Suprapubic skin (tissue), 4 donors: ENCODE measurements around the gene HOXA1. TPM values are rescaled to one million over a fixed set of nuclear protein-coding genes. Genes with fewer than 3 reads are reported as not detected.

Experiments used
- DNase-seq, 2 donors: peaks; one replicate each; pipeline ENCODE4 v3.0.0-alpha.2; 2019; ENCODE audit warnings: low spot score in 2 of 2
- H3K27ac ChIP-seq: fragments of 200-600 bp; sonication (generic); one replicate; pipeline ENCODE4 v1.5.1; 2019
- H3K27me3 ChIP-seq: fragments of 200-600 bp; sonication (generic); one replicate; pipeline ENCODE4 v1.5.1; 2019
- H3K36me3 ChIP-seq: fragments of 200-600 bp; sonication (generic); one replicate; pipeline ENCODE4 v1.5.1; 2019
- H3K4me1 ChIP-seq: fragments of 200-600 bp; sonication (generic); one replicate; pipeline ENCODE4 v1.5.1; 2019
- H3K4me3 ChIP-seq: fragments of 200-600 bp; sonication (generic); one replicate; pipeline ENCODE4 v1.5.1; 2019; ENCODE audit warnings: mild to moderate bottlenecking
- H3K9me3 ChIP-seq: fragments of 200-600 bp; sonication (generic); one replicate; pipeline ENCODE4 v1.5.1; 2019
- CTCF ChIP-seq, 2 donors: fragments of 200-600 bp in 1 of 2; fragments of 450-650 bp in 1 of 2; sonication (generic) in 1 of 2; IDR thresholded peaks; one replicate each; pipeline ENCODE4 v1.5.1; 2016 to 2019; ENCODE audit warnings: antibody characterized with exemption in 2 of 2, mild to moderate bottlenecking in 1 of 2, moderate library complexity in 1 of 2
- EP300 ChIP-seq: sonication (generic); formaldehyde crosslinking; IDR thresholded peaks from one replicate; pipeline ENCODE4 v1.6.1; 2017; ENCODE audit warnings: antibody characterized with exemption
- POLR2A ChIP-seq, 2 donors: fragments of 450-650 bp; IDR thresholded peaks; one replicate each; pipeline ENCODE4 v1.6.1; 2017; ENCODE audit warnings: antibody characterized with exemption in 2 of 2, mild to moderate bottlenecking in 2 of 2, moderate library complexity in 2 of 2
- POLR2AphosphoS5 ChIP-seq, 3 donors: sonication (generic); formaldehyde crosslinking; IDR thresholded peaks; one replicate each; pipeline ENCODE4 v1.6.1; 2017; ENCODE audit warnings: antibody characterized with exemption in 3 of 3
- WGBS: methylation state at CpG from one replicate; pipeline ENCODE4 v1.1.5; 2018; 5-methylcytosine and 5-hydroxymethylcytosine counted together
- total RNA-seq, 4 donors: library from RNA; depleted of rRNA; stranded (reverse); fragments of >200 nt; gene quantifications; one replicate each; pipeline ENCODE4 v1.1.0, GENCODE V29; 2016

The HOXA1 gene
- total RNA-seq, 4 donors from 2014 or later: 2.5 to 4.0 (median 3.1) TPM

- no peaks in the 10 kb centered on the region for H3K9me3 ChIP-seq
Measured at GRCh38 chr7:27073076-27073475, 22.7 kb downstream of the HOXA1 start.

GRCh38 chr7:27071622-27072390 is 24.0 kb downstream of the HOXA1 start:
- Histone ChIP-seq H3K27me3 (no peaks in the 10 kb centered on the region), H3K4me1 (no peaks in the 10 kb centered on the region), H3K9me3 (no peaks in the 10 kb centered on the region), H3K36me3 (no peaks in the 10 kb centered on the region), H3K27ac (no peak overlapping the region), H3K4me3 (no peak overlapping the region)
- TF ChIP-seq CTCF (IDR thresholded peaks at IDR 0.05) (no peak), EP300 (no peak), POLR2A (IDR thresholded peaks at IDR 0.05) (no peak), POLR2AphosphoS5 (IDR thresholded peaks at IDR 0.05) (no peak)
- 78% methylated on average over 6 of the region's 6 CpGs for WGBS
- DNase-seq: no peak

More at GRCh38 chr7:27073076-27073475, 22.7 kb downstream of the HOXA1 start:
- DNase-seq: no peak
- H3K27ac ChIP-seq: no peak overlapping the region
- H3K4me1 ChIP-seq: no peaks in the 10 kb centered on the region
- no peak overlapping the region for H3K4me3 ChIP-seq
- H3K27me3 ChIP-seq: no peaks in the 10 kb centered on the region
- H3K36me3 ChIP-seq: no peaks in the 10 kb centered on the region
- TF ChIP-seq POLR2AphosphoS5 (IDR thresholded peaks at IDR 0.05) (no peak), POLR2A (IDR thresholded peaks at IDR 0.05) (no peak), CTCF (IDR thresholded peaks at IDR 0.05) (no peak), EP300 (no peak)

GRCh38 chr7:27068259-27068658 is 27.5 kb downstream of the HOXA1 start:
- 91% methylated on average over 1 of the region's 1 CpG for WGBS
- Histone ChIP-seq H3K36me3 (no peaks in the 10 kb centered on the region), H3K9me3 (no peaks in the 10 kb centered on the region), H3K27ac (no peak overlapping the region), H3K4me3 (no peak overlapping the region), H3K27me3 (no peaks in the 10 kb centered on the region), H3K4me1 (no peaks in the 10 kb centered on the region)
- TF ChIP-seq POLR2AphosphoS5 (IDR thresholded peaks at IDR 0.05) (no peak), POLR2A (IDR thresholded peaks at IDR 0.05) (no peak), CTCF (IDR thresholded peaks at IDR 0.05) (no peak), EP300 (no peak)
- no peak for DNase-seq

GRCh38 chr7:27066148-27066547 is 29.7 kb downstream of the HOXA1 start:
- H3K4me3 ChIP-seq: no peak overlapping the region
- 53% methylated on average over 3 of the region's 3 CpGs for WGBS
- no peak for TF ChIP-seq POLR2AphosphoS5 (IDR thresholded peaks at IDR 0.05)
- TF ChIP-seq POLR2A (IDR thresholded peaks at IDR 0.05): no peak
- TF ChIP-seq EP300: no peak
- TF ChIP-seq CTCF (IDR thresholded peaks at IDR 0.05): no peak
- DNase-seq: no peak
- H3K27ac ChIP-seq: no peak overlapping the region
- H3K9me3 ChIP-seq: no peaks in the 10 kb centered on the region
- no peaks in the 10 kb centered on the region for H3K36me3 ChIP-seq
- H3K27me3 ChIP-seq: no peaks in the 10 kb centered on the region
- no peaks in the 10 kb centered on the region for H3K4me1 ChIP-seq

GRCh38 chr7:27065709-27066108 is 30.1 kb downstream of the HOXA1 start:
- WGBS: 92% methylated on average over 2 of the region's 2 CpGs
- DNase-seq: no peak
- Histone ChIP-seq H3K27ac (no peak overlapping the region), H3K36me3 (no peaks in the 10 kb centered on the region), H3K4me3 (no peak overlapping the region), H3K27me3 (no peaks in the 10 kb centered on the region), H3K4me1 (no peaks in the 10 kb centered on the region), H3K9me3 (no peaks in the 10 kb centered on the region)
- TF ChIP-seq CTCF (IDR thresholded peaks at IDR 0.05): no peak
- TF ChIP-seq EP300: no peak
- no peak for TF ChIP-seq POLR2A (IDR thresholded peaks at IDR 0.05)
- no peak for TF ChIP-seq POLR2AphosphoS5 (IDR thresholded peaks at IDR 0.05)
